Psoas muscle (tissue), 8 donors: ENCODE data around the gene PDLIM4. TPM values are rescaled to one million over a fixed set of nuclear protein-coding genes. Genes with fewer than 3 reads are reported as not detected.
A peak's percentile ranks its signal among the peaks of the same experiment; 100 is the strongest.

Source experiments
- ATAC-seq, 4 donors: fragments of 200-7000 bp; cut with Tn5 transposase; one replicate each; pipeline ENCODE4 v1.9.1; 2020; ENCODE audit warnings: moderate library complexity in 3 of 4, mild to moderate bottlenecking in 2 of 4
- DNase-seq, 2 donors: peaks; one replicate each; pipeline ENCODE4 v3.0.0-alpha.2; 2020
- H3K27ac ChIP-seq: fragments of 200-600 bp; one replicate; pipeline ENCODE4 v1.8.0; 2022
- H3K27me3 ChIP-seq, 3 donors: fragments of 200-600 bp in 1 of 3; one replicate each; pipeline versions ENCODE4 v1.6.1 to v1.8.0; 2013 to 2022; ENCODE audit warnings: low read length in 2 of 3, mild to moderate bottlenecking in 2 of 3, moderate library complexity in 1 of 3; ENCODE audit not compliant: insufficient read depth in 3 of 3
- H3K36me3 ChIP-seq, 2 donors: fragments of 200-600 bp in 1 of 2; one replicate each; pipeline versions ENCODE4 v1.6.1 to v1.8.0; 2013 to 2022; ENCODE audit warnings: low read depth in 1 of 2, mild to moderate bottlenecking in 1 of 2, moderate library complexity in 1 of 2; ENCODE audit not compliant: insufficient read depth in 1 of 2
- H3K4me1 ChIP-seq: fragments of 200-600 bp; one replicate; pipeline ENCODE4 v1.8.0; 2022
- H3K4me3 ChIP-seq: fragments of 200-600 bp; one replicate; pipeline ENCODE4 v1.8.0; 2022; ENCODE audit warnings: mild to moderate bottlenecking
- H3K9me3 ChIP-seq: fragments of 200-600 bp; one replicate; pipeline ENCODE4 v1.8.0; 2022
- CTCF ChIP-seq: fragments of 200-600 bp; IDR thresholded peaks from one replicate; pipeline ENCODE4 v1.8.0; 2022; ENCODE audit warnings: antibody characterized with exemption
- WGBS, 3 donors: extraction: QIAGEN DNeasy Blood & Tissue Kit; methylation state at CpG; one replicate each; pipeline versions ENCODE4 v1.1.6 to v1.1.7; 2013; 5-methylcytosine and 5-hydroxymethylcytosine counted together
- intact Hi-C, 2 donors: fragments of 100-400 bp; cut with DNase I; formaldehyde crosslinking; loops; one replicate each; pipeline versions ENCODE4 v1.11.0 to v1.14.2; 2022
- polyA plus RNA-seq, 3 donors: library from polyadenylated mRNA; stranded (reverse); fragments of 200-250 nt; gene quantifications; one replicate each; pipeline ENCODE4 v1.2.3, GENCODE V29; 2013
- total RNA-seq, 4 donors: library from RNA; stranded (reverse); fragmentation: NEBNext Ultra II Directional in 2 of 4; extraction: Animal tissue kit (Norgen Biotek cat#: 25700) in 2 of 4; gene quantifications; one replicate each; pipeline versions ENCODE4 v1.2.1 to v1.2.4, GENCODE V29; 2021 to 2023
- donor health status: healthy with polysubstance abuse.
- donor health status: DM: no; HTN: no; CAD: no; lungs with moderate emphysema.
- donor health status: Bipolar disorder and iron deficiency.
- donor health status: healthy.
- donor health status: DM: yes; HTN: yes; CAD: no.
- donor health status: DM: no; HTN: no; CAD: no.
- donor health status: DM: no; HTN: no; CAD: no.
- donor health status: DM: yes; HTN: yes; CAD: no.

PDLIM4 gene
- total and polyA plus RNA-seq, 7 donors, result 1.8 to 6.6 (median 5.6) TPM

GRCh38 chr5:132210944-132211343, 46.6 kb upstream of the PDLIM4 start:
- intact Hi-C loops, result no loop called here
- H3K27ac ChIP-seq, result no peak overlapping the region
- H3K4me3 ChIP-seq, result no peak overlapping the region
- no peaks in the 10 kb centered on the region for H3K9me3 ChIP-seq
- no peak for DNase-seq
- peaks cover 0 to 60% of the 10 kb centered on the region in 2 donors for H3K36me3 ChIP-seq
- WGBS, 3 donors, result 56 to 72% (median 57%) methylated on average over 1 of the region's 1 CpG
- peaks cover 39% of the 10 kb centered on the region for H3K4me1 ChIP-seq
- no peaks in the 10 kb centered on the region for H3K27me3 ChIP-seq
- no peak for ATAC-seq
- no peak for TF ChIP-seq CTCF

GRCh38 chr5:132211787-132212186, 45.7 kb upstream of the PDLIM4 start:
- H3K36me3 ChIP-seq, result peaks cover 0 to 66% of the 10 kb centered on the region in 2 donors
- DNase-seq, result no peak
- peaks cover 31% of the 10 kb centered on the region for H3K4me1 ChIP-seq
- H3K27me3 ChIP-seq, result no peaks in the 10 kb centered on the region
- H3K9me3 ChIP-seq, result no peaks in the 10 kb centered on the region
- ATAC-seq, result peak; percentile 21 to 71 (median 50)
- 12 to 26% (median 17%) methylated on average over 1 of the region's 1 CpG for WGBS, 3 donors
- TF ChIP-seq CTCF, result no peak
- no peak overlapping the region for H3K4me3 ChIP-seq
- intact Hi-C loops, result no loop called here
- no peak overlapping the region for H3K27ac ChIP-seq

GRCh38 chr5:132213666-132214065, 43.8 kb upstream of the PDLIM4 start:
- Histone ChIP-seq H3K36me3 (peaks cover 0 to 62% of the 10 kb centered on the region in 2 donors), H3K9me3 (no peaks in the 10 kb centered on the region), H3K27me3 (no peaks in the 10 kb centered on the region), H3K4me1 (peaks cover 31% of the 10 kb centered on the region), H3K4me3 (no peak overlapping the region), H3K27ac (no peak overlapping the region)
- no peak for ATAC-seq
- 96 to 99% (median 98%) methylated on average over 7 of the region's 7 CpGs for WGBS, 3 donors
- intact Hi-C loops, result loop anchor here in 1 of 2 donors (2.0 kb wide), 1 partner anchor 23 kb away; no protein-coding TSS in a partner anchor
- no peak for DNase-seq
- TF ChIP-seq CTCF, result no peak

- no peaks in the 10 kb centered on the region for H3K27me3 ChIP-seq
- TF ChIP-seq CTCF, result no peak
- 95 to 100% (median 96%) methylated on average over 4 of the region's 4 CpGs for WGBS, 3 donors
- ATAC-seq (no peak), DNase-seq (no peak)
- intact Hi-C loops, result loop anchor here in 1 of 2 donors (2.0 kb wide), 1 partner anchor 24 kb away; no protein-coding TSS in a partner anchor
- H3K27ac ChIP-seq, result peak overlapping the region; percentile 67
- H3K9me3 ChIP-seq, result no peaks in the 10 kb centered on the region
- peaks cover 0 to 54% of the 10 kb centered on the region in 2 donors for H3K36me3 ChIP-seq
- peaks cover 38% of the 10 kb centered on the region for H3K4me1 ChIP-seq
- H3K4me3 ChIP-seq, result no peak overlapping the region
Observed at GRCh38 chr5:132214491-132214890, 43.0 kb upstream of the PDLIM4 start.

DNA sequence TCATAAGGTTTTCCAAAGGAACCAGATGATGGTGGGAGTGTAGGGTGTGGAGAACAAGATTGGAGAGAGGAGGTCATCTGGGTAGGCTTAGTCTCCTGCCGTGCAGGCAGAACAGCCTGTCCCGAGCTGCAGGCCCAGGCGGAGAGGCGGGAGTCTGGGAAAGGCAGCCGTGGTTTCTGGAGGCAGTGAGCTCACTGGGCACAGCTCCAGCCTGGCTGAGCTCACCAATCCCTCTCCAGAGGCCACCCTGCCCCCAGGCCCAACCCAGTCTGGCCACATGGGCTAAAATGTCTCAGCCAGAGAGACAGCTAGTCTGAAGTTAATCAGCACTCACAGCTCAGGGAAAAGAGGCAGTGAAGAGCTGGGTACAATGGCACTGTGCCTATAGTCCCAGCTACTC, 42.2 kb upstream of the PDLIM4 start:
- Histone ChIP-seq H3K9me3 (no peaks in the 10 kb centered on the region), H3K4me1 (peaks cover 47% of the 10 kb centered on the region), H3K4me3 (no peak overlapping the region), H3K27me3 (no peaks in the 10 kb centered on the region), H3K36me3 (peaks cover 0 to 45% of the 10 kb centered on the region in 2 donors), H3K27ac (peak overlapping the region; percentile 67)
- no peak for TF ChIP-seq CTCF
- ATAC-seq (peak; percentile 92 to 95 (median 94)), DNase-seq (peak; percentile 95 to 97)
- intact Hi-C loops, result loop anchor here in 1 of 2 donors (2.0 to 5.0 kb wide), 2 partner anchors 25 to 222 kb away; no protein-coding TSS in a partner anchor
- 12 to 41% (median 22%) methylated on average over 5 of the region's 5 CpGs for WGBS, 3 donors
